CD4-positive, alpha-beta memory T cell (primary cell): ENCODE results near the gene OBSCN. TPM values are rescaled to one million over a fixed set of nuclear protein-coding genes. Genes with fewer than 3 reads are reported as not detected.
"Not testable (repeated sequence)": the region's sequence is repeated elsewhere in the genome, so short reads cannot be mapped to it uniquely, and the experiment has no call there.

Experiments
- CTCF ChIA-PET: fragments of 350-600 bp; sonication (Branson Sonifier 250); formaldehyde crosslinking; loops from one replicate; lab custom pipeline; 2021; ENCODE audit warnings: inconsistent platforms; ENCODE audit not compliant: partially characterized antibody; lab: Charles Lee
- POLR2A ChIA-PET: fragments of 350-600 bp; sonication (Branson Sonifier 250); formaldehyde crosslinking; loops from one replicate; lab custom pipeline; 2021; ENCODE audit not compliant: partially characterized antibody; lab: Charles Lee
- DNase-seq, 5 donors: peaks; one replicate each; pipeline versions ENCODE4 v3.0.0 to v3.0.0-alpha.2; 2020 to 2022; ENCODE audit warnings: mixed read lengths in 1 of 5
- H3K27ac ChIP-seq: one replicate; pipeline ENCODE4 v1.7.0; 2013; ENCODE audit warnings: low read depth, low read length
- H3K27me3 ChIP-seq: 2 replicates; pipeline ENCODE4 v1.7.0; 2013; ENCODE audit warnings: mild to moderate bottlenecking, low read length, moderate library complexity; ENCODE audit not compliant: insufficient read depth
- H3K36me3 ChIP-seq: 2 replicates; pipeline ENCODE4 v1.7.0; 2013; ENCODE audit warnings: mild to moderate bottlenecking, low read length, moderate library complexity; ENCODE audit not compliant: insufficient read depth
- H3K4me1 ChIP-seq: 2 replicates; pipeline ENCODE4 v1.7.0; 2013; ENCODE audit warnings: mild to moderate bottlenecking, low read length, moderate library complexity; ENCODE audit not compliant: insufficient read depth
- H3K4me3 ChIP-seq, 2 donors: one replicate each; pipeline ENCODE4 v1.7.0; 2013; ENCODE audit warnings: low read length in 2 of 2, mild to moderate bottlenecking in 1 of 2
- H3K9me3 ChIP-seq, 2 donors: one replicate each; pipeline ENCODE4 v1.7.0; 2013; ENCODE audit warnings: low read length in 2 of 2, control low read depth in 1 of 2; ENCODE audit not compliant: control insufficient read depth in 1 of 2
- H3K27ac Mint-ChIP-seq, 7 donors: one replicate each; pipeline ENCODE4 v1.8.0; 2020 to 2021; ENCODE audit warnings: mixed read lengths in 7 of 7, mild to moderate bottlenecking in 6 of 7, inconsistent platforms in 3 of 7, moderate library complexity in 3 of 7
- H3K27me3 Mint-ChIP-seq, 2 donors: one replicate each; pipeline ENCODE4 v1.8.0; 2020 to 2021; ENCODE audit warnings: mixed read lengths in 2 of 2
- H3K36me3 Mint-ChIP-seq, 2 donors: one replicate each; pipeline ENCODE4 v1.8.0; 2020 to 2021; ENCODE audit warnings: mixed read lengths in 2 of 2, inconsistent platforms in 1 of 2, mild to moderate bottlenecking in 1 of 2
- H3K4me1 Mint-ChIP-seq, 4 donors: one replicate each; pipeline ENCODE4 v1.8.0; 2020 to 2021; ENCODE audit warnings: mixed read lengths in 4 of 4, mild to moderate bottlenecking in 1 of 4
- H3K4me3 Mint-ChIP-seq, 8 donors: one replicate each; pipeline ENCODE4 v1.8.0; 2020 to 2021; ENCODE audit warnings: mixed read lengths in 8 of 8, mild to moderate bottlenecking in 7 of 8, moderate library complexity in 6 of 8, inconsistent platforms in 3 of 8
- H3K9me3 Mint-ChIP-seq, 8 donors: one replicate each; pipeline ENCODE4 v1.8.0; 2020 to 2021; ENCODE audit warnings: mixed read lengths in 8 of 8, mild to moderate bottlenecking in 5 of 8, inconsistent platforms in 3 of 8, moderate library complexity in 1 of 8
- intact Hi-C: fragments of 100-400 bp; cut with micrococcal nuclease; formaldehyde crosslinking; loops from one replicate; pipeline ENCODE4 v1.15.1; 2023
- polyA plus RNA-seq, 2 donors: library from polyadenylated mRNA; unstranded; fragments of 300-500 nt; fragmentation: Illumina TruSeq; gene quantifications; one replicate each; pipeline ENCODE4 v1.2.3, GENCODE V29; 2021
- total RNA-seq, 2 experiments: library from RNA; stranded (reverse); gene quantifications; one replicate each; pipeline ENCODE4 v1.2.3, GENCODE V29; 2021

OBSCN gene
- total and polyA plus RNA-seq, 4 experiments from 2014 or later: 0.19 to 91.4 (median 39.8) TPM

DNA sequence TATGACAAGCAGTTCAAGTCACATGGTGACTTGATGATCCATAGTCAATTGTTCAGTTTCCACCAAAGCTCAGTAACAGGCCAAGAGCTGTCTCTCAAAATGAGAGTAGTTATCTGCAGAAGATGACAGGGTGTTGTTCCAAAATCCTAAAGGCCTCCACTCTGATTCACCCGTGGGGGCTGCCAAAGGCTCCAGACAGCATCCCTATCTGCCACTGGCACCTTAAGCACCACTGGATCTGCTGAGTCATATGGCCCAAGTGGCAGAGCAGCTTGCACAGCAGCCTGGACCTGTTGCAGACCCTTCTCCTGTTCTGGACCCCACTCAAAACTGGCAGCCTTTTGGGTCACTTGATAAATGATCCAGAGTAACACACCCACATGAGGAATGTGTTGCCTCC lies 44.6 kb downstream of the OBSCN start:
- H3K4me1 ChIP-seq, H3K9me3 Mint-ChIP-seq, H3K4me3 ChIP-seq, DNase-seq, H3K9me3 ChIP-seq, POLR2A ChIA-PET, H3K27me3 ChIP-seq, H3K4me3 Mint-ChIP-seq, H3K4me1 Mint-ChIP-seq, H3K27me3 Mint-ChIP-seq, H3K36me3 ChIP-seq, H3K27ac ChIP-seq, intact Hi-C loops, CTCF ChIA-PET: not testable (repeated sequence)
- Mint-ChIP-seq H3K27ac (peak overlapping the region in 1 of 7 donors; percentile 22), H3K36me3 (peaks cover 44 to 66% of the 10 kb centered on the region in 2 donors)

DNA sequence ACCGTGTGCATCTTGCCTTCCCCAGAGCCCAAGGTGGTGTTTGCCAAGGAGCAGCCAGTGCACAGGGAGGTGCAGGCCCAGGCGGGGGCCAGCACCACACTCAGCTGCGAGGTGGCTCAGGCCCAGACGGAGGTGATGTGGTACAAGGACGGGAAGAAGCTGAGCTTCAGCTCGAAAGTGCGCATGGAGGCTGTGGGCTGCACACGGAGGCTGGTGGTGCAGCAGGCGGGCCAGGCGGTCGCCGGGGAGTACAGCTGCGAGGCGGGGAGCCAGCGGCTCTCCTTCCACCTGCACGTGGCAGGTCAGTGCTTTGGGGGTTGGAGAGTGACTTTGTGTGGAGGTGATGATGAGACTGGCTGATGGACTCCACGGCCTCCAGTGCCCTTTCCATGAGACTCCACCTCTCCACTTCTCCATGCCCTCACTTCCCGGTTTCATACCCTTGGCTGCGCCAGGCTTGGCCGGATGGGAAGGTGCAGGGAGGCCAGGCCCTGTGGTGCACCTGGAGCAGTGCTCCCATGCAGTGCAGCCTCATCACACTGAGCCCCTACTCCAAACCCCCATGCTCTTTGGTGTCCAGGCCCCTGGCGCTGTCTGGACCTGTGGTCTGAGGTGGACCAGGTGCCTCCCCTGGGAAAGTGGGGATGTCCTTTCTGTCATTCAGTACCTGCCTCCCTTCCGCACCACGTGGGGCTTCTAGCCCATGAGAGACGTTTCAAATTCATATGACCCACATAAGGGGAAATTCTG lies 49.0 kb downstream of the OBSCN start:
- H3K36me3 Mint-ChIP-seq: peaks cover 39 to 63% of the 10 kb centered on the region in 2 donors
- no peaks in the 10 kb centered on the region for H3K4me1 Mint-ChIP-seq
- peak overlapping the region in 1 of 7 donors; percentile 48 for H3K27ac Mint-ChIP-seq
- Histone ChIP-seq H3K27ac (no peak overlapping the region), H3K9me3 (no peaks in the 10 kb centered on the region), H3K36me3 (no peaks in the 10 kb centered on the region), H3K4me1 (no peaks in the 10 kb centered on the region), H3K27me3 (no peaks in the 10 kb centered on the region), H3K4me3 (no peak overlapping the region)
- peaks cover 0 to 13% (median 5%) of the 10 kb centered on the region in 8 donors for H3K9me3 Mint-ChIP-seq
- intact Hi-C loops: no loop called here
- ChIA-PET CTCF (no interaction called here), POLR2A (no interaction called here)
- no peak overlapping the region for H3K4me3 Mint-ChIP-seq
- DNase-seq: no peak
- H3K27me3 Mint-ChIP-seq: no peaks in the 10 kb centered on the region

DNA sequence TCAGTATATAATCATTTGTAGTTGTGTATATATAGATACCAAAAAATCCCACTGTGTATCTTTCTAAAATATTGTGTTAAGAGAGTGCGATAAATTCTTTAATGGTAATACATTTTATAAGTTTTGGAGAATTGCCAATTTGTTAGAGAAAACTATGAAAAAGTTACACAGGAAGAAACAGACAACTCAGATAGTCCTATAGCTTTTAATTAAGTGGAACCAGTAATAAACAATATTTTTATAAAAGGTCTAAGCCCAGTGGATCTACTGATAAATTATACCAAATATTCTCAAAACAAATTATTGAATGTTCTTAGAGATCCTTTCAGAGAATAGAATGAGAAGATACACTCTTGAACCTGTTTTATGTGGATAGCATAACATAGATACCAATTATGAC lies 50.6 kb downstream of the OBSCN start:
- Histone ChIP-seq H3K9me3 (no peaks in the 10 kb centered on the region), H3K27ac (no peak overlapping the region), H3K27me3 (no peaks in the 10 kb centered on the region), H3K4me3 (no peak overlapping the region), H3K4me1 (no peaks in the 10 kb centered on the region), H3K36me3 (no peaks in the 10 kb centered on the region)
- Mint-ChIP-seq H3K36me3 (peaks cover 31 to 64% of the 10 kb centered on the region in 2 donors), H3K27me3 (no peaks in the 10 kb centered on the region), H3K9me3 (peaks cover 0 to 21% (median 5%) of the 10 kb centered on the region in 8 donors), H3K27ac (no peak overlapping the region), H3K4me1 (no peaks in the 10 kb centered on the region), H3K4me3 (no peak overlapping the region)
- intact Hi-C loops: no loop called here
- ChIA-PET POLR2A (no interaction called here), CTCF (interaction anchor here (1.6 kb wide), 1 partner anchor 9 kb away, joined by 3 read pairs; no protein-coding TSS in a partner anchor)
- DNase-seq: no peak

DNA sequence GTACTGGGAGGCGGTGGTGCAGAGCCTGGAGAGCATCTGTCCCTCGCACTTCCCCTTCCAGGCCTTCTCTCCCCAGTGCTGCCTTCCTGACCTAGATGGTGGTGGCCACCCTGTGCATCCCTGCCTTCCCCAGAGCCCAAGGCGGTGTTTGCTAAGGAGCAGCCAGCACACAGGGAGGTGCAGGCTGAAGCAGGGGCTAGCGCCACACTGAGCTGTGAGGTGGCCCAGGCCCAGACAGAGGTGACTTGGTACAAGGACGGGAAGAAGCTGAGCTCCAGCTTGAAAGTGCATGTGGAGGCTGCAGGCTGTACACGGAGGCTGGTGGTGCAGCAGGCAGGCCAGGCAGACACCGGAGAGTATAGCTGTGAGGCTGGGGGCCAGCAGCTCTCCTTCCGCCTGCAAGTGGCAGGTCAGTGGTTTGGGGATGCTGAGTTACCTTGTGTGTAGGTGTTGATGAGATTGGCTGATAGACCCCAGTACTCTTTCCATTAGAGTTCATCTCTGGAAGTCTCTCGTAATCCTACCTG lies 51.6 kb downstream of the OBSCN start:
- no peak overlapping the region for H3K4me3 ChIP-seq
- no peaks in the 10 kb centered on the region for H3K27me3 Mint-ChIP-seq
- ChIA-PET CTCF (interaction anchor here (0.7 kb wide), 1 partner anchor 35 kb away, joined by 3 read pairs; no protein-coding TSS in a partner anchor), POLR2A (no interaction called here)
- no peak overlapping the region for H3K27ac ChIP-seq
- H3K4me1 Mint-ChIP-seq: no peaks in the 10 kb centered on the region
- H3K27me3 ChIP-seq: no peaks in the 10 kb centered on the region
- H3K4me3 Mint-ChIP-seq: no peak overlapping the region
- H3K9me3 ChIP-seq: no peaks in the 10 kb centered on the region
- no peaks in the 10 kb centered on the region for H3K36me3 ChIP-seq
- DNase-seq: no peak
- H3K4me1 ChIP-seq: no peaks in the 10 kb centered on the region
- intact Hi-C loops: no loop called here
- peaks cover 30 to 56% of the 10 kb centered on the region in 2 donors for H3K36me3 Mint-ChIP-seq
- H3K27ac Mint-ChIP-seq: no peak overlapping the region
- peaks cover 0 to 21% (median 5%) of the 10 kb centered on the region in 8 donors for H3K9me3 Mint-ChIP-seq

DNA sequence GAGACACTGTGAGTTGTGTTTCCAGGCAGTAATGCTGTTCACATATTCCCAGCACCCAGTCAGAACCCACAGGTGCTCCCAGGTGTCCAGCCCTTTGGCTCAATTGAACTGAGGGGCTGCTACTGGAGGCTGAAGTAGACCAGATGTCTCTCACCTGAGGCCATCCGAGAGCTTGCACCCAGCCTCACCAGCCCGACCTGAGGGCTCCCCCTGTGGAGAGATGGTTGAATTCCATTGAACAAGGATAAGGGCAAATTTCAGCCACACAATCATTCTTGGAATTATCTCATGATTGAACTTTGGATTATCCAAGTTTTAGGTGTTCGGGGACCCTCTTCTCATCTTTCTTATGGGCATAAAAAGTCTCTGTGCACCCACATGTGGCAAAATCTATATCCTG lies 52.1 kb downstream of the OBSCN start:
- Mint-ChIP-seq H3K36me3 (peaks cover 26 to 55% of the 10 kb centered on the region in 2 donors), H3K4me3 (no peak overlapping the region), H3K9me3 (peaks cover 0 to 21% (median 5%) of the 10 kb centered on the region in 8 donors), H3K27ac (no peak overlapping the region), H3K4me1 (no peaks in the 10 kb centered on the region), H3K27me3 (no peaks in the 10 kb centered on the region)
- POLR2A ChIA-PET: no interaction called here
- no peak overlapping the region for H3K4me3 ChIP-seq
- H3K4me1 ChIP-seq: no peaks in the 10 kb centered on the region
- no peaks in the 10 kb centered on the region for H3K36me3 ChIP-seq
- CTCF ChIA-PET: interaction anchor here (0.7 kb wide), 1 partner anchor 35 kb away, joined by 3 read pairs; no protein-coding TSS in a partner anchor
- DNase-seq: no peak
- intact Hi-C loops: no loop called here
- no peaks in the 10 kb centered on the region for H3K9me3 ChIP-seq
- no peak overlapping the region for H3K27ac ChIP-seq
- no peaks in the 10 kb centered on the region for H3K27me3 ChIP-seq

DNA sequence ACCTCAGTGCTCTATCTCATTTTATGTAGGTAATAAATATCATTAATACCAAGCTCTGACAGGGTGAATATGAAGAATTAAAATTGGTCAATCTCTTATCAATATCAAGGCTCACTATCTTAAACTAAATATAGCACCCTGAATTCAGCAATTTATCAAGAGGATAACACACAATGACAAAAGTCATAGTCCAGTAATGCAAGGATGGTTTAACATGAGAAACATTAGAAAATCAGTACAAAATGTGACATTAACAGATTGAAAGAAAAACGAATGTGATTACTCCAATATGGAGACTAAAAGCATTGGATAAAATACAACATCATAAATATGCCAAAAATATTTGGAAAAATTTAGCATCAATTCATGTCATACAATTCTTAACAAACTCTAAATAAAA lies 53.9 kb downstream of the OBSCN start:
- no peaks in the 10 kb centered on the region for H3K9me3 ChIP-seq
- H3K36me3 Mint-ChIP-seq: peaks cover 19 to 42% of the 10 kb centered on the region in 2 donors
- H3K4me1 ChIP-seq: no peaks in the 10 kb centered on the region
- H3K9me3 Mint-ChIP-seq: peaks cover 0 to 21% (median 5%) of the 10 kb centered on the region in 8 donors
- no peak overlapping the region for H3K27ac ChIP-seq
- no peaks in the 10 kb centered on the region for H3K27me3 ChIP-seq
- no peaks in the 10 kb centered on the region for H3K4me1 Mint-ChIP-seq
- no peaks in the 10 kb centered on the region for H3K36me3 ChIP-seq
- POLR2A ChIA-PET: no interaction called here
- no peak for DNase-seq
- no peaks in the 10 kb centered on the region for H3K27me3 Mint-ChIP-seq
- no peak overlapping the region for H3K4me3 ChIP-seq
- H3K4me3 Mint-ChIP-seq: no peak overlapping the region
- intact Hi-C loops: loop anchor here (2.0 kb wide), 1 partner anchor 17 kb away; no protein-coding TSS in a partner anchor
- CTCF ChIA-PET: interaction anchor here (0.6 kb wide), 1 partner anchor 145 kb away, joined by 4 read pairs; the partner anchor contains the start of gene TRIM11
- no peak overlapping the region for H3K27ac Mint-ChIP-seq

DNA sequence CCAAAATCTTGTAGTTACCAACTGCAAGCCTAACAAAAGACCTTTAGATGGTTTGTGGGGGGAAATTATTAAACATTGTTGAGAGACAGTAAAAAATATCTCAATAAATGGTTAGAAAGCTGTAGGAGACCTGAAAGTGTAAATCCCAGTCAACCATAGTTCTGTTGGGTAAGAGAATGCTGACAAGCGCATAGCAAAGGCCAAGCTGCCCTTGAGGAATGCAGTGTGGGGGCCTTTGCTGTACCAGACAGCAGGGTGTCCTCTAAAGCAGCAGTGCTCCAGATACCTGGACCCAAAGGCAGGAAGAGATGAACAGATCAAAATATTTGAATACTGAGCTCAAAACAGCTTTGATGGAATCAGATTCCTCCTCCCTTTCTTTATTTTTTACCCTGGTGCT lies 54.6 kb downstream of the OBSCN start:
- H3K27ac Mint-ChIP-seq: no peak overlapping the region
- no peak overlapping the region for H3K27ac ChIP-seq

More for the DNA sequence above, 54.6 kb downstream of the OBSCN start:
- H3K4me3 Mint-ChIP-seq: no peak overlapping the region
- intact Hi-C loops: loop anchor here (2.0 kb wide), 1 partner anchor 18 kb away; no protein-coding TSS in a partner anchor
- no peaks in the 10 kb centered on the region for H3K27me3 Mint-ChIP-seq
- peaks cover 17 to 39% of the 10 kb centered on the region in 2 donors for H3K36me3 Mint-ChIP-seq
- H3K4me1 Mint-ChIP-seq: no peaks in the 10 kb centered on the region
- H3K27me3 ChIP-seq: no peaks in the 10 kb centered on the region
- H3K9me3 ChIP-seq: no peaks in the 10 kb centered on the region
- CTCF ChIA-PET: interaction anchor here (0.6 kb wide), 1 partner anchor 144 kb away, joined by 4 read pairs; the partner anchor contains the start of gene TRIM11
- POLR2A ChIA-PET: no interaction called here
- no peaks in the 10 kb centered on the region for H3K4me1 ChIP-seq
- H3K36me3 ChIP-seq: no peaks in the 10 kb centered on the region
- peaks cover 0 to 21% (median 5%) of the 10 kb centered on the region in 8 donors for H3K9me3 Mint-ChIP-seq
- no peak for DNase-seq
- H3K4me3 ChIP-seq: no peak overlapping the region
